K562 (cell line): ENCODE data around the gene BSDC1. TPM values are rescaled to one million over a fixed set of nuclear protein-coding genes. Genes with fewer than 3 reads are reported as not detected.

Experiments used
- ADNP ChIP-seq: fragments of 200-800 bp; sonication (Bioruptor generic); IDR thresholded peaks from 2 replicates; pipeline ENCODE4 v1.6.1; 2016; ENCODE audit warnings: missing genetic modification characterization, missing compliant biosample characterization
- BHLHE40 ChIP-seq: IDR thresholded peaks from 2 replicates; pipeline ENCODE4 v1.6.1; 2011; ENCODE audit warnings: low read length, improper control_type of control experiment
- DDX20 ChIP-seq: fragments of 450-650 bp; IDR thresholded peaks from 2 replicates; pipeline ENCODE4 v1.6.1; 2016; ENCODE audit warnings: missing genetic modification characterization, low read depth, mild to moderate bottlenecking, missing compliant biosample characterization, moderate library complexity
- EHMT2 ChIP-seq: fragments of 450-650 bp; IDR thresholded peaks from 2 replicates; pipeline ENCODE4 v1.6.1; 2018; ENCODE audit warnings: antibody characterized with exemption
- FOXK2 ChIP-seq, 2 experiments: fragments of 450-650 bp; IDR thresholded peaks in 1 of 2; conservative IDR thresholded peaks in 1 of 2; 2 replicates each; pipeline ENCODE4 v1.6.1; 2016; ENCODE audit warnings: low read depth in 2 of 2, mild to moderate bottlenecking in 1 of 2
- MEF2D ChIP-seq: conservative IDR thresholded peaks from 2 replicates; pipeline ENCODE4 v1.6.1; 2016; ENCODE audit warnings: low read depth, missing genetic modification characterization, missing compliant biosample characterization
- MITF ChIP-seq: IDR thresholded peaks from 2 replicates; pipeline ENCODE4 v1.6.1; 2014; ENCODE audit warnings: antibody characterized with exemption
- NCOA6 ChIP-seq: fragments of 450-650 bp; IDR thresholded peaks from 2 replicates; pipeline ENCODE4 v1.6.1; 2017; ENCODE audit warnings: mild to moderate bottlenecking
- NR2F6 ChIP-seq: fragments of 450-650 bp; formaldehyde crosslinking; IDR thresholded peaks from 2 replicates; pipeline ENCODE4 v1.4.0; 2020; ENCODE audit warnings: mild to moderate bottlenecking
- POLR2AphosphoS5 ChIP-seq: IDR thresholded peaks from 2 replicates; pipeline ENCODE4 v1.6.1; 2011; ENCODE audit warnings: mild to moderate bottlenecking, low read depth, low read length, moderate library complexity; ENCODE audit not compliant: control insufficient read depth, insufficient read depth
- RBM25 ChIP-seq: fragments of 200-400 bp; formaldehyde crosslinking; IDR thresholded peaks from 2 replicates; pipeline ENCODE4 v1.6.1; 2018; ENCODE audit warnings: low read length, low read depth, moderate library complexity; ENCODE audit not compliant: severe bottlenecking
- RBM39 ChIP-seq: fragments of 200-400 bp; formaldehyde crosslinking; optimal IDR thresholded peaks from 2 replicates; pipeline ENCODE3; 2018; ENCODE audit warnings: low read depth, low read length
- RUNX1 ChIP-seq: sonication (generic); IDR thresholded peaks from 2 replicates; pipeline ENCODE4 v1.6.1; 2016; ENCODE audit warnings: antibody characterized with exemption, low read depth
- SMARCE1 ChIP-seq: fragments of 450-650 bp; IDR thresholded peaks from 2 replicates; pipeline ENCODE4 v1.7.1; 2016; ENCODE audit warnings: mild to moderate bottlenecking
- SRSF7 ChIP-seq: fragments of 200-400 bp; formaldehyde crosslinking; optimal IDR thresholded peaks from 2 replicates; pipeline ENCODE3; 2017; ENCODE audit warnings: mild to moderate bottlenecking, low read depth, low read length
- TEAD1 ChIP-seq, 2 experiments: fragments of 450-650 bp in 1 of 2; sonication (generic) in 1 of 2; formaldehyde crosslinking; IDR thresholded peaks; 2 replicates each; pipeline versions ENCODE4 v1.4.0 to v1.8.0; 2020 to 2022; ENCODE audit warnings: mild to moderate bottlenecking in 2 of 2, missing genetic modification reagents in 1 of 2
- ZNF197 ChIP-seq: fragments of 200-800 bp; sonication (Bioruptor generic); IDR thresholded peaks from 2 replicates; pipeline ENCODE4 v1.6.1; 2016; ENCODE audit warnings: low read depth, missing genetic modification characterization, missing compliant biosample characterization
- ZNF224 ChIP-seq: sonication (generic); formaldehyde crosslinking; IDR thresholded peaks from 2 replicates; pipeline ENCODE4 v1.8.0; 2022; ENCODE audit warnings: mild to moderate bottlenecking, missing genetic modification reagents
- ZNF277 ChIP-seq: fragments of 250-450 bp; sonication (Bioruptor Pico); IDR thresholded peaks from 2 replicates; pipeline ENCODE4 v1.8.0; 2022; ENCODE audit warnings: inconsistent platforms, mild to moderate bottlenecking, moderate library complexity, borderline replicate concordance
- ZNF561 ChIP-seq: fragments of 450-650 bp; formaldehyde crosslinking; conservative IDR thresholded peaks from 2 replicates; pipeline ENCODE4 v1.4.0; 2020; ENCODE audit warnings: mild to moderate bottlenecking, moderate library complexity
- ZNF707 ChIP-seq: fragments of 250-450 bp; sonication (Bioruptor Pico); conservative IDR thresholded peaks from 2 replicates; pipeline ENCODE4 v1.8.0; 2022; ENCODE audit warnings: inconsistent platforms, mild to moderate bottlenecking, moderate library complexity
- ZNF740 ChIP-seq, 3 experiments: fragments of 200-800 bp in 1 of 3; sonication (Bioruptor generic) in 1 of 3; sonication (generic) in 1 of 3; formaldehyde crosslinking in 1 of 3; IDR thresholded peaks; 2 replicates each; pipeline versions ENCODE4 v1.6.1 to v1.8.0; 2016 to 2022; ENCODE audit warnings: mild to moderate bottlenecking in 2 of 3, missing compliant biosample characterization in 2 of 3, missing genetic modification characterization in 2 of 3, missing genetic modification reagents in 1 of 3
- polyA plus RNA-seq, 8 experiments: library from polyadenylated mRNA; depleted of rRNA in 4 of 8; stranded (reverse) in 5 of 8; unstranded in 3 of 8; fragments of >200 nt; fragmentation: Nextera tagmentation in 2 of 8; fragmentation: Illumina TruSeq in 1 of 8; extraction: Ambion mirVana in 2 of 8; extraction: Trizol in 1 of 8; gene quantifications; 2 replicates each; pipeline versions ENCODE4 v1.2.1 to v1.2.3, GENCODE V29; 2011 to 2014; ENCODE audit warnings: inconsistent platforms in 1 of 8, missing spikeins in 1 of 8
- total RNA-seq, 7 experiments: library from RNA; depleted of rRNA in 6 of 7; stranded (reverse); fragments of >200 nt in 6 of 7; fragmentation: Illumina TruSeq in 2 of 7; extraction: Trizol in 2 of 7; gene quantifications; 2 replicates each; pipeline versions ENCODE4 v1.2.1 to v1.2.3, GENCODE V29; 2011 to 2021; ENCODE audit warnings: low replicate concordance in 1 of 7
- TF ChIP-seq, protein P1 (sequence below): fragments of 450-650 bp; conservative IDR thresholded peaks from 2 replicates; pipeline ENCODE4 v1.6.1; 2016; ENCODE audit warnings: missing genetic modification characterization, low read depth, mild to moderate bottlenecking, control low read depth, missing compliant biosample characterization

BSDC1 gene
- total and polyA plus RNA-seq, 9 of the 15 experiments (the other 6 are each of a cell fraction or from before 2014, with no cell fraction given): 10.2 to 96.8 (median 73.1) TPM

- TF ChIP-seq POLR2AphosphoS5: peak; percentile 84
- TF ChIP-seq ZNF224 (CRISPR knock-in tag): no peak
- TF ChIP-seq MEF2D (tag): 0 out of 2 replicates have a peak, but pooled peaks have one; percentile 8
- peak; percentile 96 to 98 for TF ChIP-seq FOXK2 (conservative IDR thresholded peaks at IDR 0.05 in 1 of 2, IDR thresholded peaks at IDR 0.05 in 1 of 2; ENCODE audit: low read depth in 2 of 2)
- peak; percentile 83; the same call in 1 of the 2 replicates for TF ChIP-seq RUNX1
- TF ChIP-seq NCOA6: no peak
- no peak for TF ChIP-seq ZNF197 (CRISPR knock-in tag)
- TF ChIP-seq DDX20 (tag): no peak
- peak; percentile 53; the same call in 1 of the 2 replicates for TF ChIP-seq MITF
- TF ChIP-seq ZNF740 (CRISPR knock-in tag; IDR thresholded peaks at IDR 0.05): peak; percentile 50; the same call in 1 of the 2 replicates
- TF ChIP-seq ZNF740 (tag; IDR thresholded peaks at IDR 0.05): no peak
- no peak for TF ChIP-seq ADNP (tag)
- peak; percentile 91 for TF ChIP-seq EHMT2
- no peak for TF ChIP-seq RBM25
- TF ChIP-seq SRSF7: no peak
- TF ChIP-seq ZNF277 (CRISPR knock-in tag): no peak
- TF ChIP-seq TEAD1 (CRISPR knock-in tag; IDR thresholded peaks at IDR 0.05): peak in 1 of 2 experiments; percentile 48; a peak in 1 of 4 replicates
- TF ChIP-seq NR2F6 (CRISPR knock-in tag): 0 out of 2 replicates have a peak, but pooled peaks have one; percentile 63
- TF ChIP-seq RBM39: no peak
- TF ChIP-seq, protein P1, sequence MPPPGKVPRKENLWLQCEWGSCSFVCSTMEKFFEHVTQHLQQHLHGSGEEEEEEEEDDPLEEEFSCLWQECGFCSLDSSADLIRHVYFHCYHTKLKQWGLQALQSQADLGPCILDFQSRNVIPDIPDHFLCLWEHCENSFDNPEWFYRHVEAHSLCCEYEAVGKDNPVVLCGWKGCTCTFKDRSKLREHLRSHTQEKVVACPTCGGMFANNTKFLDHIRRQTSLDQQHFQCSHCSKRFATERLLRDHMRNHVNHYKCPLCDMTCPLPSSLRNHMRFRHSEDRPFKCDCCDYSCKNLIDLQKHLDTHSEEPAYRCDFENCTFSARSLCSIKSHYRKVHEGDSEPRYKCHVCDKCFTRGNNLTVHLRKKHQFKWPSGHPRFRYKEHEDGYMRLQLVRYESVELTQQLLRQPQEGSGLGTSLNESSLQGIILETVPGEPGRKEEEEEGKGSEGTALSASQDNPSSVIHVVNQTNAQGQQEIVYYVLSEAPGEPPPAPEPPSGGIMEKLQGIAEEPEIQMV (tag): no peak
- TF ChIP-seq ZNF707 (CRISPR knock-in tag): no peak
- TF ChIP-seq ZNF561 (CRISPR knock-in tag): no peak
- TF ChIP-seq BHLHE40: peak; percentile 69
- no peak for TF ChIP-seq SMARCE1
Observed at GRCh38 chr1:32394141-32394889, at the start of gene BSDC1 (continued).
